ENCODE data around the gene ADGRB3. TPM values are rescaled to one million over a fixed set of nuclear protein-coding genes. Genes with fewer than 3 reads are reported as not detected.
"Not testable (repeated sequence)": the region's sequence is repeated elsewhere in the genome, so short reads cannot be mapped to it uniquely, and the experiment has no call there.

Gene ADGRB3
- total RNA-seq, 2 donors from 2014 or later = not detected

DNA sequence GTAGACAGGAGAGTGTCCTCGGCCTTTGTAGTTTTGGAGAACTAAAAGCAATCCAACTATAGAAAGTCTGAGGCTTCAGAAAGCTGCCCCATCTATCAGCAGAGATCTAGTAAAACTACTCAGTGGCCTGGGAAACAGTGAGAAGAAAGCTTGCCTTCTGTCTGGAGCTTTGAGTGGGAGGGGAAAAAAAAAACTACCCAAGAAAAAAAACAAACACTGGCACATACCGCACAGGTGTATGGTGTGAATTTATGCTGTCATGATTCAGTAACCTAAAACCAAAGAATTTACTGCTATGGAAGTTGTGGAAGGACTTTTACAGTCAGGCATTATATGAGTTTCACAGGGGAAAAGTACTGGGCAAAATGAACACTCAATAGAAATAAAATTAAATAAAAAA lies 280.5 kb downstream of the ADGRB3 start:
- Mint-ChIP-seq H3K4me1 (no peaks in the 10 kb centered on the region), H3K27ac (no peak overlapping the region), H3K36me3 (ENCODE audit: low read depth) (no peaks in the 10 kb centered on the region), H3K4me3 (no peak overlapping the region), H3K27me3 (no peaks in the 10 kb centered on the region)
- no peaks in the 10 kb centered on the region for H3K9me3 ChIP-seq (ENCODE audit: control insufficient read depth, low read length, poor library complexity, severe bottlenecking)
- DNase-seq (no peak), ATAC-seq (no peak)

DNA sequence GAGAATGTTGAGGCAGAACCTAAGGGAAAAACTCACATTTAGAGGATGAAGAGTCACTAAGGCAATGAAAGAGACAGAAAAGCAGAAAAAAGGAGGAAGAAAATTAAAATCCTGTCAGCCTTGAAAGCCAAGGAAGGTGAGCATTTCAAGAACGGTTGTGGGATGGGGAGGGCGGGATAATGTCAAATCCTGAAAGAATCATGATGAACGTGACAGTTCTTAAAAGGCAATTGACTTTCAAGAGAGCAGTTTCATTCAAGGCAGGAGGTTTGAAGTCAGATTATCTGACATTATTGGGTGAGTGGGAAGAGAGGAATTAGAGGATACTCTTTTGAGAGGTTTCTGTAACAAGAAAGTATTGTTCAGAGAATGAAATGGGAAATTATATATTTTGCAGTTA lies 284.5 kb downstream of the ADGRB3 start:
- Mint-ChIP-seq H3K36me3 (ENCODE audit: low read depth) (no peaks in the 10 kb centered on the region), H3K27me3 (no peaks in the 10 kb centered on the region), H3K27ac (no peak overlapping the region), H3K4me1 (no peaks in the 10 kb centered on the region), H3K4me3 (no peak overlapping the region)
- no peaks in the 10 kb centered on the region for H3K9me3 ChIP-seq (ENCODE audit: control insufficient read depth, low read length, poor library complexity, severe bottlenecking)
- ATAC-seq (no peak), DNase-seq (no peak)

DNA sequence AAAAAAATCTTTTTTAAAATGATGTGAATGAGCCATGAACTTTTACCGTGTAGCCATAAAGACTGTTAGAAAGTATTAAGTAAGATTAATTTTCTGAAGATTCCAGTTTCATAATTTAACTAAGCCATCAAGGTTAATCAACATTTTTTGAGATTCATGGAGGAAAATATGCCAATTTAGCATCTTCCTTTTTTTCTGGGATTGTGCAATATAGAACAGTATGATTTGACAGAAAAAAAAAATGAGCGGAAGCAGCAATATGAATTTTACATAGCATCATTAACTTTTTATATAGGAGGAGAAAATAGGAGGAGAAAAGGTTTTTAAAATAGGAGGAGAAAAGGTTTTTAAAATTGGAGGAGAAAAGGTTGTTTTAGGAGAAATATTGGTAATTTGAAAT lies 306.3 kb downstream of the ADGRB3 start:
- no peak overlapping the region for H3K4me3 Mint-ChIP-seq
- no peaks in the 10 kb centered on the region for H3K9me3 ChIP-seq (ENCODE audit: control insufficient read depth, low read length, poor library complexity, severe bottlenecking)
- H3K4me1 Mint-ChIP-seq = no peaks in the 10 kb centered on the region
- no peaks in the 10 kb centered on the region for H3K36me3 Mint-ChIP-seq (ENCODE audit: low read depth)
- no peaks in the 10 kb centered on the region for H3K27me3 Mint-ChIP-seq
- no peak for DNase-seq
- no peak for ATAC-seq
- no peak overlapping the region for H3K27ac Mint-ChIP-seq

DNA sequence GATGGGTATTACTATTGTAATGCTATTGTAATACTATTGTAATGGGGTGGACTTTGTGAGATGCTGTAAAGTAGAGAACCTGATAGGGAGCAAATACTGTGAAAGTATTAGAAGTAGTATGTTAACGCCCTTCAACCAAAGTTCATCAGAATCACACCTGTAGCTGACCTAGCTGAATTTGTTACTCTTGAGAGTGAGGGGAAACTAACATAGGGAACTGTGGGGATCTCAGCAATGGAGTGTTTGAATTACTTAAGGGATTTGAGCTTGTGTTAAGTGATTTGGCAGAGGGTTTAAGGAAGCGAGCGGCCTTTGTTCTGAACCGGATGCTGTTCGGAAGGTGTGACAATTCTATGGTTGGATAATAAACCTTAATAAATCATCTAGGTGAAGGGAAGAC lies 312.6 kb downstream of the ADGRB3 start:
- Mint-ChIP-seq H3K4me1 (no peaks in the 10 kb centered on the region), H3K36me3 (ENCODE audit: low read depth) (no peaks in the 10 kb centered on the region), H3K27me3 (peaks cover 5% of the 10 kb centered on the region), H3K27ac (no peak overlapping the region), H3K4me3 (no peak overlapping the region)
- ATAC-seq (no peak), DNase-seq (no peak)
- H3K9me3 ChIP-seq (ENCODE audit: control insufficient read depth, low read length, poor library complexity, severe bottlenecking) = no peaks in the 10 kb centered on the region

DNA sequence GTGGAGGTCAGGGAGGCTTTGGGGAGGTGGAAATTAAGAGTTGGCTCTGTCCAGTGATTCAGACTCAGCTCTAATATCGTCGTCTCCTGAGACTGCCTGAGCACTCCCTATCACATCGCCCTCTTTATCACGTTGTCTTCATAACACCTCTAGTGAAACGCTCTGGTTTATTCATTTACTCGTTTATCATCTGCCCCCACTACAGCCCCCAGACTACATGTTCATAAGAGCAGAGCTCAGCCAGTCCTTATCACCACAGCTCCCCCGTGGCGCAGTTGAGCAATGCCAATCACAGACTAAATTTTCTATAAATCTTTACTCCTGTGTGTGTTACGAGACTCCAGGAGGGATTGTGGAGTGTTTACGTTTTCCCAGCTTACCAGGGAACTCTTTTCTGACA lies 316.2 kb downstream of the ADGRB3 start:
- Mint-ChIP-seq H3K4me1 (no peaks in the 10 kb centered on the region), H3K27me3 (peaks cover 10% of the 10 kb centered on the region), H3K4me3 (no peak overlapping the region), H3K36me3 (ENCODE audit: low read depth) (no peaks in the 10 kb centered on the region), H3K27ac (no peak overlapping the region)
- no peaks in the 10 kb centered on the region for H3K9me3 ChIP-seq (ENCODE audit: control insufficient read depth, low read length, poor library complexity, severe bottlenecking)
- no peak for DNase-seq
- ATAC-seq = no peak

DNA sequence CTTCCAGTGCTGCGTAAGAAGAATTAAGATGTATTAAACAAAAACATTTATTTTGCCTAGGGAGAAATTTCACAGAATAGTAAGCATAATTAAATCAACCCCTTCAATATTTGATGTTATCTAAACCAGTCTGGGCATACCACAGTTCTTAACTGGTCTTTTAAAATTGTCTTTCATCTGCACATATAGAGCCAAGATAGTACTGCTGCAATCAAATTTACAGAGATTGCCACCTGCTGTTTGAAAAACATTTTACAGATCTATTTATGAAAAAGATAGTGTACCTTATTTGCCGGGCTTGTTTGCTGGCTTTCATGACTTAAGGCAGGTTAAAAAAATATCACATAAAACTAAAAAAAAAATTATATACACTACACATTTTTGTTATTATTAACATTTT lies 323.2 kb downstream of the ADGRB3 start:
- H3K4me3 Mint-ChIP-seq = no peak overlapping the region
- H3K36me3 Mint-ChIP-seq (ENCODE audit: low read depth) = no peaks in the 10 kb centered on the region
- H3K27ac Mint-ChIP-seq = no peak overlapping the region
- H3K4me1 Mint-ChIP-seq = no peaks in the 10 kb centered on the region
- peaks cover 5% of the 10 kb centered on the region for H3K27me3 Mint-ChIP-seq
- no peak for DNase-seq
- ATAC-seq = no peak
- no peaks in the 10 kb centered on the region for H3K9me3 ChIP-seq (ENCODE audit: control insufficient read depth, low read length, poor library complexity, severe bottlenecking)

DNA sequence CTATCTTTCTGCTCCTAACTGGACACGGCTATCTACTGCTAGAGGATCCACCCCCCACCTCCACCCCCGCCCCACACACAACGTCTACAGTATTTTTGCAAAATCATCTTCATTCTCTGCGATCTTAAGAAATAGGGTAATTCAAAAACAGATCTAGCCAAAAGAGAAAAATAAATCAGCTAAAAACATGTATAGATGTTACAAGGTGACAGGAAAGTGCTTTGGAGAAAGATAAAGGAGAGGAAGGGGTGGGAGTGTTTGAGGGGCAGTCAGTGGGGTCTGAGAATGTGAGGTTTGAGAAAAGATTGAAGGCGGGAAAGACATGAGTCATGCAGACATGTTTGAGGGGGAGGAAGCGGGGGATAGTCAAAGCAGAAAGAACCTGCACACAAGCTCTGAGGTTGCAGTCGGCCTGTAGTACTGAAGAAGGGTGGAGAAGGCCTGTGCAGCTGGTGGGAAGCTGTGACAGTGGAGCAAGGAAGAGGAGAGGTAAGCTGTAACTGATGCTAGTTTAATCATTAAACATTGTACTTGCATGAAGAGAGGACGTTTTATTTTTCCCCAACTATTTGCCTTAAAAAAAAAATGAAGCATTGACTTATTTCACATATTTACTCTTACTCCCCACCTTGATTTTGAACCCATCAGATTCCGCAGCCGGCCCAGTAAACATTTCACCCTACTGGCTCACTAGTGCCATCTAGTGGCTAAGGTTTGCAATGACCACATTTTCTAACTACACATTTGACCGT lies 332.6 kb downstream of the ADGRB3 start:
- ATAC-seq (peak; percentile 73), DNase-seq (peak in 2 of 3 donors; percentile 15 to 39)
- Mint-ChIP-seq H3K4me1 (peaks cover 8% of the 10 kb centered on the region), H3K4me3 (peak overlapping the region; percentile 28), H3K27me3 (peaks cover 17% of the 10 kb centered on the region), H3K27ac (peak overlapping the region; percentile 34), H3K36me3 (ENCODE audit: low read depth) (peaks cover 2% of the 10 kb centered on the region)
- no peaks in the 10 kb centered on the region for H3K9me3 ChIP-seq (ENCODE audit: control insufficient read depth, low read length, poor library complexity, severe bottlenecking)

DNA sequence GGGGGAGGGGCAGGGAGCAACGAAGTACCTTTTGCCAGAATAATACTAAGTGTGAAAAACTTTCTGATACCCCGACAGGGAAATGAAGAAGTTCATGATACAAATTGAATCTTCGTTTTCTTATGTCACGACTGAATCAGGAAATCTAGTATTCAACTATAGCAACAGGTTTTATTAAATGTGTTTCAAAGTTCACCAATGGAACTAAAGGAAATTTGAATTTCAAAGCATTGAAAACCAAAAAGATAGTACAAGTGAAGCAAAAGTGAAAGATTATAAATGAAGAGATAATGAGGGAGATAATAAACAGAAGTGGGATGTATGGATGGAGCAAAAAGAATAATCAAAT lies 333.2 kb downstream of the ADGRB3 start:
- Mint-ChIP-seq H3K27ac (no peak overlapping the region), H3K27me3 (peaks cover 17% of the 10 kb centered on the region), H3K4me1 (peaks cover 8% of the 10 kb centered on the region), H3K36me3 (ENCODE audit: low read depth) (peaks cover 2% of the 10 kb centered on the region), H3K4me3 (no peak overlapping the region)
- no peaks in the 10 kb centered on the region for H3K9me3 ChIP-seq (ENCODE audit: control insufficient read depth, low read length, poor library complexity, severe bottlenecking)
- DNase-seq (no peak), ATAC-seq (no peak)

DNA sequence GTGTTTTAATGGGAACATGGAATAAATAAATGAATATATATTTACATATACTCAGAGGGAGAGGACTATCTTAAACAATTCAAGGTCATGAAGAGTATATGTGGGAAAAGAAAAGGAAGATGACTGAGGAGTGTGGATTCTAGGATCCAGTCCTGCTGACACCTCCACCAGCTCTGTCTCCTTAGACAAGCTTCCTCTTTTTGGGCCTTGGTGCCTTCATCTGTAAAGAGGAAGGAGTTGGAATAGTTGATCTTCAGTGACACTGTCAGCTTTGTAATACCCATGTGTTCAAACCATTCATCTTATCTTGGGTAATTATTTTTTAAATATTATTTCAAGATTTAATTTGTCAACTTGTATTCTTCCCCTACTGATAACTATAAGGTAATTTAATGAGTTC lies 338.0 kb downstream of the ADGRB3 start:
- no peaks in the 10 kb centered on the region for H3K27me3 Mint-ChIP-seq
- ATAC-seq (no peak), DNase-seq (no peak)
- H3K4me1 Mint-ChIP-seq = peaks cover 3% of the 10 kb centered on the region
- no peak overlapping the region for H3K27ac Mint-ChIP-seq
- H3K36me3 Mint-ChIP-seq (ENCODE audit: low read depth) = no peaks in the 10 kb centered on the region
- no peak overlapping the region for H3K4me3 Mint-ChIP-seq
- H3K9me3 ChIP-seq (ENCODE audit: control insufficient read depth, low read length, poor library complexity, severe bottlenecking) = no peaks in the 10 kb centered on the region

DNA sequence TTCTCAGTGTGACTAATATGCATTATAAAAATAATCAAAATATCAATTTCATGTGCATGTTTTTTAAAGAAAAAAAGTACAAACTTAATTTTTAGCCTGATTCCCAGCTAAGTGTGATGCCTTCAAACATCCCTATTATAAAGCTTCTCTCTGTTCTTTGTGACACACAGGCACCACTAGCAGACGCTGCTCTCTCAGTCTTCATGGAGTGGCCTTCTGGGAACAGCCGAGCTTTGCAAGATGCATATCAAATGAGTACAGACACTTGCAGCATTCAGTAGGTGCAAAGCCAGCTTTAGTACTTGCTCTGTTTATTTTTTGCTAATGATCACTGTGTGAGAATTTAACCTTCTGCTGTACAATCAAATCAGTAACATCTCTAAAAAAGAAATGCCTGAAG lies 340.0 kb downstream of the ADGRB3 start:
- H3K4me3 Mint-ChIP-seq = no peak overlapping the region
- no peak for ATAC-seq
- H3K27me3 Mint-ChIP-seq = peaks cover 5% of the 10 kb centered on the region

DNA sequence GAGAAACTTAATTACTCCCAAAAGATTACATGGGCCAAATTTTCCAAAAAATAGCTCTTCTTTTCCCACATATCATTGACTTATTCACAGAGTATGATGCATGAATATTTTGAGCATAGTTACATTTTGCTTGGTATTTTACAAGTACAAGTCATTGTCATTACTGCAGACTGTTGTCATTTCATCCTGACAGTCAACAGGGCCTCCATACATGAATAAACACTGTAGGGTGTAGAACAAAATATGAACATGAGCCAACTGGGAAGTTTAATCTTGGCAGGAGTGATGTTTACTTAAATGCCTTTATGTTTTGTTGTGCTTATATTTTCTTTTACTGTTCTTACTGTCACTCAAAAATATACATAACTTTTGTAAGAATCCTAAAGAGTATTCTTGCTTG lies 340.7 kb downstream of the ADGRB3 start:
- no peaks in the 10 kb centered on the region for H3K4me1 Mint-ChIP-seq
- no peaks in the 10 kb centered on the region for H3K9me3 ChIP-seq (ENCODE audit: control insufficient read depth, low read length, poor library complexity, severe bottlenecking)
- peaks cover 9% of the 10 kb centered on the region for H3K27me3 Mint-ChIP-seq
- DNase-seq (no peak), ATAC-seq (no peak)
- H3K27ac Mint-ChIP-seq = no peak overlapping the region
- no peak overlapping the region for H3K4me3 Mint-ChIP-seq
- no peaks in the 10 kb centered on the region for H3K36me3 Mint-ChIP-seq (ENCODE audit: low read depth)

More for the DNA sequence above, 340.0 kb downstream of the ADGRB3 start:
- H3K4me1 Mint-ChIP-seq = no peaks in the 10 kb centered on the region
- H3K9me3 ChIP-seq (ENCODE audit: control insufficient read depth, low read length, poor library complexity, severe bottlenecking) = no peaks in the 10 kb centered on the region
- no peak for DNase-seq
- H3K36me3 Mint-ChIP-seq (ENCODE audit: low read depth) = no peaks in the 10 kb centered on the region
- no peak overlapping the region for H3K27ac Mint-ChIP-seq

DNA sequence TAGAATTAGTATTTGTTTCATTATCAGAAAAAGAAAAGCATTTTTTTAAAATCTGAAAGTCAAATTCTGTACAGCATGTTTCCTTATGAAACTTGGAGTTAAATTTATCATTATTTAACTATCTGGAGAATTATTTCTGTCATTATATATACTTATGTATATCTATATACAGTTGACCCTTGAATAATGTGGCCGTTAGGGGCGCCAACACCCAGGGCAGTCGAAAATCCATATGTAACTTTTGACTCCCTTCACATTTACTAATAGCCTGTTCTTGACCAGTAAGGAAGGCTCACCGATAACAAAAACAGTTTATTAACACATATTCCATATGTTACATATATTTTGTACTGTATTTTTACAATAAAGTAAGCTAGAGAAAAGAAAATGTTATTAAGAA lies 341.2 kb downstream of the ADGRB3 start:
- Mint-ChIP-seq H3K27me3 (peaks cover 9% of the 10 kb centered on the region), H3K4me3 (no peak overlapping the region), H3K36me3 (ENCODE audit: low read depth) (no peaks in the 10 kb centered on the region), H3K4me1 (no peaks in the 10 kb centered on the region), H3K27ac (no peak overlapping the region)
- ATAC-seq (no peak), DNase-seq (no peak)
- no peaks in the 10 kb centered on the region for H3K9me3 ChIP-seq (ENCODE audit: control insufficient read depth, low read length, poor library complexity, severe bottlenecking)

DNA sequence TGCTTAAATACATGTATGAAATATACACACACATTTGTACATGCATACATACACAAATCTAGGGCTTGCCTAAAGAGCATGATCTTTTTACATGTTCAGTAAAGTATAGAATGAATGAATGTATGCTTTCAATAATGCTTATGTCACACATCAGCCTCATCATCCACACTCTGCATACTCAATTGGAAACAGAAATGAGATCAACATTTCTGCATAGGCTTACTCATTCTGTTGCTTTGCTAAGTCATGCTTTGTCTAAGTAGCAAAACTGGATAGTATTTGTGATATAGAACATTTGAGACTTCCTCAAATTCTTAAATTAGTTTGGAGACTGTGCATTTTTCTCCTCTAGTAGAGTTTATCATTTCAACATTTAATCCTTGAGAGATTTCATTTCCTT lies 343.3 kb downstream of the ADGRB3 start:
- H3K4me3 Mint-ChIP-seq = no peak overlapping the region
- no peak for DNase-seq

DNA sequence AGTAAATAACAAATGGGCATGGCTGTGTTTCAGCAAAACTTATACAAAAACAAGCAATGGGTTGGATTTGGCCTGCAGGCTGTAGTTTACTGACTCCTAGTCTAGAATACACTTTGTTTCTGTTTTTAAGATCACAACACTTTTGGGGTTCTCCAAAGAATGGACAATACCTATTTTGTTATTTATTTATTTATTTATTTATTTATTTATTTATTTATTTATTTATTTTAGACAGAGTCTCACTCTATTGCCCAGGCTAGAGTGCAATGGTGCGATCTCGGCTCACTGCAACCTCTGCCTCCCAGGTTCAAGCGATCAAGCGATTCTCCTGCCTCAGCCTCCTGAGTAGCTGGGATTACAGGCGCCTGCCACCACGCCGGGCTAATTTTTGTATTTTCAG lies 346.6 kb downstream of the ADGRB3 start:
- H3K4me1 Mint-ChIP-seq; H3K27me3 Mint-ChIP-seq; H3K4me3 Mint-ChIP-seq; H3K27ac Mint-ChIP-seq; DNase-seq; H3K36me3 Mint-ChIP-seq (ENCODE audit: low read depth); ATAC-seq; H3K9me3 ChIP-seq (ENCODE audit: control insufficient read depth, low read length, poor library complexity, severe bottlenecking): not testable (repeated sequence)

More for the DNA sequence above, 343.3 kb downstream of the ADGRB3 start:
- no peak overlapping the region for H3K27ac Mint-ChIP-seq
- no peaks in the 10 kb centered on the region for H3K9me3 ChIP-seq (ENCODE audit: control insufficient read depth, low read length, poor library complexity, severe bottlenecking)
- ATAC-seq = no peak
- H3K36me3 Mint-ChIP-seq (ENCODE audit: low read depth) = no peaks in the 10 kb centered on the region
- peaks cover 9% of the 10 kb centered on the region for H3K27me3 Mint-ChIP-seq
- H3K4me1 Mint-ChIP-seq = no peaks in the 10 kb centered on the region
